HL-60/S4 treated with phorbol 12-myristate 13-acetate at 8.2 ng/mL for 4 days and 3 days (cell line): ENCODE data around the gene ADCY5.

Source experiments
- in situ Hi-C: fragments of 300-500 bp; cut with MboI; formaldehyde crosslinking; loops from 2 replicates; pipeline ENCODE4 v1.15.0; 2022; ENCODE audit warnings: low sequenced_read_pairs

ADCY5 gene

GRCh38 chr3:123431007-123431657, 17.8 kb downstream of the ADCY5 start:
- in situ Hi-C loops, result no loop called here

DNA sequence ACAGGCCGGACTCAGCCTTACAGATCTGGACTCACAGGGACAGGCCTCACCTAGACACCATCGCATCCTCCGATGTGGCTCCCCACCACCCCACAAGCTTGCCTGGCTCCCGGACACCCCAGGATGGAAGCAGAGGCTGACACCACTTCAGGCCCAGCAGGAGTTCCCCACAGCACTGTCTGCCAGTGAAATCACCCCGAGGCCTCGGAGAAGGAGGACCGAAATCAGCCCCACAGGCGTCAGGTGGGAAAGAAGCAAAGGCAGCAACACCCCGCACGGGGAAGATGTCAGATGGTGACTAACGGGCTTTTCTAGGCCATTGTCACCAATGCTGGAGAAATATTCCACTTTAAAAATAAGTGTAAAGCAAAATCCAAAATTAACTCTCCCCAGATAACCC, 18.6 kb downstream of the ADCY5 start:
- in situ Hi-C loops, result no loop called here

DNA sequence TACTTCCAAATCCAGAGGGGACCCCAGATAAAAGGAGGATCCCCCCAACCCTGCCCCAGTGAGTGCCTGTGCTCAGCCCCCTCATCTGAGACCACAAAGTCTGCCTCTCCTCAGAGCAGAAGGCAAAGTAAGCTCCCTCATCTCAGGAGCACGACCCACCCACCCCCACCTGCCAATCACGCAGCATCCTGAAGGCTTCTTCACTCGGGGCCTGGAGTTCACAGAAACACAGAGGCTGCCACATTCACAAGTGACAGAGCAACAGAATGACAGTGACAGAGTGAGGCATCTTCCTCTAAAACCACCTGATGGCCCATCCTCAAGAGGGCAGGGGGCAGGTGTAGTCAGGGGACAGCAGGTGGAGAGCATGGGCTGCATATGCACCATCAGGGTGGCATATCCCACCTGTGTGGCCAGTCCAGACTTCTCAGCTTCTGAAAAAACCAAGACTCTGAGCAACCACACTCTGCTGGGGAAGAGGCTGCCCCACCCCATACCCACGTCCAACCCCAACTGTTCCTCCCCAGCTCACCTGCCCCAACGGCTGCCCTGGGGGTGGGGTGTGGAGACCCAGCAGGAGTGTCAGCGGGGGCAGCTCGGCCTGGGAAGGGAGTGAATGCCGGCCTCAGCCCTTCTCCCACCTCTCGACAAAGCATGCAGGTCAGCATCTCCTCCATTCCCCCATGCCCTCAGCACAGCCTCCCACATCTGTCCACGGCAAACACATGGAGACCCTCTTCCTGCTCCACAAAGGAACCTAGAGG, 19.3 kb downstream of the ADCY5 start:
- in situ Hi-C loops, result no loop called here

- in situ Hi-C loops, result no loop called here
Measured at GRCh38 chr3:123424999-123425712, 23.7 kb downstream of the ADCY5 start.

- in situ Hi-C loops, result no loop called here
Measured at GRCh38 chr3:123424321-123424998, 24.4 kb downstream of the ADCY5 start.

- in situ Hi-C loops, result no loop called here
Measured at GRCh38 chr3:123423806-123424205, 25.1 kb downstream of the ADCY5 start.

- in situ Hi-C loops, result no loop called here
Measured at GRCh38 chr3:123423031-123423430, 25.9 kb downstream of the ADCY5 start.

- in situ Hi-C loops, result no loop called here
Measured at GRCh38 chr3:123422457-123422856, 26.4 kb downstream of the ADCY5 start.

GRCh38 chr3:123421353-123422174, 27.3 kb downstream of the ADCY5 start:
- in situ Hi-C loops, result no loop called here

DNA sequence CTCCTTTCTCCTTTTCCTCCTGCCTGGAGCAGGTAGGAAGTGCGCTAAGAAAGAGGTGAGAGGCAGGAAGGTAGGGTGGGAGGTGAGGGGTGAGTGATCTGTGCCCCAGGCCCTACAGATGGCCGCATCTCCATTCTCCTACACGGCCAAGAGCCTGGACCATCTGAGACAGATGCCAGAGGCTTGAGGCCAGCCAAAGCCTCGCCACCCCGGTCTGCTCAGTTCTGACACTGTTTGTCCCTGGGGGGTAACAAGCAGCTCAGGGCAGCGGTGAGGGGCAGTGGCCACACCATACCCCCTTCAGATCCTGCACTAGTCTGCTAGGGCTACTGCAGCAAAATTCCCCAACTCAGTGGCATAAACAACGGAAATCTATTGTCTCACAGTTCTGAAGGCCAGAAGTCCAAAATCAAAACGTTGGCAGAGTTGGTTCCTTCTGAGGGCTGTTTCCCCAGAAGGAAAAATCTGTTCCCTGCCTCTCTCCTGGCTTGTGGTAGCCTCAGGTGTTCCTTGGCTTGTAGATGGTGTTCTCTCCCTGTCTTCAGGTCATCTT, 28.4 kb downstream of the ADCY5 start:
- in situ Hi-C loops, result no loop called here

GRCh38 chr3:123419850-123420297, 29.0 kb downstream of the ADCY5 start:
- in situ Hi-C loops, result no loop called here

DNA sequence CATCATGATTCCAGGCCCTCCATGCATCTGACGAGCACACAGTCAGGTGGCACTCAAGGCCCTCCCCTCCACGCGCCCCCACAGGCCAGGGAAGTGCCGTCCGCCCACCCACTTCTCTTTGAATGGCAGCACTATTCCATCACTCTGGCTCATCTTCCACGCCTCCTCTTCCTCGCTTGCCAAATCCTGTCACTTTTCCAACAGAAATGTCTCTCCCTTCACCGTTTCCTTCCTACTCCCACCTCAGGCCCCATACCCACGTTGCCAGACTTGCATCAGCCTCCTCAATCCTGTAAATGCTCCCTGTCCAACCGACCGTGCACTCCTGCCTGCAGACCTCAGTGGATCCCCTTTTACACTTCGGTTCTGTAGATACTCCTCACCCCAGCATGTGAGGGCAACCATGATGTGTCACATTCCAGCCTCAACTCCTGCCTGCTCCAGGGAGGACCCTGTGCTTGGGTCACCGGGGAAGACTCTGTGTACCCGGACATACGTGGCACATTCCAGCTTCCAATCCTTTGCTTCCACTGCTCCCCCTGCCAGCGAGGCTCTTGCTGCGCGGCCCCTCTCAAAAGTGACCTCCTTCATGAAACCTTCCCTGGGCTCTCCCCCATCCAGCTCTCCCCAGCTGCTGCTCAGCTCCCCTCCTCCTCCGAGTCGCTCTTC, 29.6 kb downstream of the ADCY5 start:
- in situ Hi-C loops, result no loop called here

DNA sequence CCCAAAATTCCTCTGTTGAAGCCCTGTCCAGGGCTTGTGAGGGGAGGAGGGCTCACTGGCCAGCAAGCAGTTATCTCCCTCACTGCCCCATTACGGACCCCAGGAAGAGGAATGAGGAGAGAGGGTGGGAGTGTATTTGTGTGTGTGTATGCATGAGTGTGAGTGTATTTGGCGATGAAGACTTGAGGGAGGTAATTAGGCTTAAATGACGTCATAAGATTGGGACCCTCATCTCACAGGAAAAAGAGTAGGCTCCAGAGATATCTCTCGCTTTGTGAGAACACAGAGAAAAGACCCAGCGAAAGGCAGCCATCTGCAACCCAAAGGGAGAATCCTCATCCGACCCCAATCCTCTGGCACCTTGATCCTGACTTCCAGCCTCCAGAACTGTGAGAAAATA, 32.2 kb downstream of the ADCY5 start:
- in situ Hi-C loops, result no loop called here

DNA sequence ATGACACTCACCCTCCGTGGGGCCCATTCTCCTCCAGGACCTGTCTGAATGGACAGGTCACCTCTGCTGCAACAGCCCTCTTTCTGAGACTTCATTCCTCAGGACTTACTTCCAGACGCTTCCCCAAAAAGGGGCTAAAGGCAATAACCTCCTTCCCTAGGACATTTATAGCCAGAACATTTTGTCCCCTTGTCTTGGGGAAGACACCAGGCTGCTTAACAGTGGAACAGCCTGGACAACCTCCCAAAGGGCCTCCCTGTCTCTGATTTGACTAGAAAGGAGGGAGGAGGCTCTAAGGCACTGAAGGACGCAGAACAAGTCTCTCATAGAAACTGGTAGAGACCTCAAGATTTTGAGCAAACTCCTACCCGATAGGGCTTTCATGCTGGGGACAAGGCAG, 32.7 kb downstream of the ADCY5 start:
- in situ Hi-C loops, result no loop called here

- in situ Hi-C loops, result no loop called here
Measured at GRCh38 chr3:123414973-123415775, 33.7 kb downstream of the ADCY5 start.

DNA sequence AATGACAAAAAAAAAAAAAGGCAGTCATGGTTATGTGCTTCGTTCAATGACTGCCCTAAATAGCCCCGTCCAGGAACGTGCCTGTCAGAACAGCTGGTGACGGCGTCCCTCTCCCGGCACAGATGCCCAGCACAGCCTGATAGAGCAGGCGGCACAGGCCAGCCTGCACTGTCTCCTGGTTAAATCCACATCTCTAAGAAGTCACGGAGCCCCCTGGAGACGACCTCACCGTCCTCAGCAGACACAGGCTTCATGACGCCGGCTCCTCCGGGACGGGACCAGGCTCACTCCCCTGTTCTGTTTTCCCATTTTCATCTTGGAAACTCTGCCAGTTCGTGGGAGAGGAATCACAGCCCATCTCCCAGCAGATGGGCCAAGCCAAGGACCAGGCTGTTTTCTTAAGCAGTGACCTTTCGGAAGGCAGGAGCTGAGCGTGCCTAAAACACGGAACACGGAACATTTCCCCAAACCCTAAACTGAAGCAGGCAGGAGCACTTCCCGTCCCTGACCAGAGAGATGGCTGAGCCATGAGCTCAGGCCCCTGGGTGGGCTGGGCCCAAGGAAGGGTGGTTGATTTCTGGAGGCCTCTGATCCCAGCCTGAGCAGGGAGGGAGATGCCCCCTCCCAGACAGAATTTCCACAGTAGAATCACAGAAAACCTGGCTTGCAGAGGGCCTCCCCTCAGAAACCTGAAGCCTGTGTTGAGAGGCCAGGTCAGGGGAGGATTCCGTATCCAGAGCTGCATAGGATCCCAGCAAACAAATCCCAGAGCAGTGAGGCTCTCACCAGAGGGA, 35.9 kb downstream of the ADCY5 start:
- in situ Hi-C loops, result no loop called here

- in situ Hi-C loops, result no loop called here
Measured at GRCh38 chr3:123412076-123412475, 36.8 kb downstream of the ADCY5 start.
